SH-SY5Y (cell line): ENCODE data around the gene PPP1R9B.

Experiments
- GATA2 ChIP-seq: IDR thresholded peaks from 2 replicates; pipeline ENCODE4 v1.6.1; 2011; ENCODE audit warnings: mild to moderate bottlenecking, low read depth, low read length
- GATA3 ChIP-seq: IDR thresholded peaks from 2 replicates; pipeline ENCODE4 v1.6.1; 2011; ENCODE audit warnings: low read depth, mild to moderate bottlenecking, low read length, moderate library complexity

DNA sequence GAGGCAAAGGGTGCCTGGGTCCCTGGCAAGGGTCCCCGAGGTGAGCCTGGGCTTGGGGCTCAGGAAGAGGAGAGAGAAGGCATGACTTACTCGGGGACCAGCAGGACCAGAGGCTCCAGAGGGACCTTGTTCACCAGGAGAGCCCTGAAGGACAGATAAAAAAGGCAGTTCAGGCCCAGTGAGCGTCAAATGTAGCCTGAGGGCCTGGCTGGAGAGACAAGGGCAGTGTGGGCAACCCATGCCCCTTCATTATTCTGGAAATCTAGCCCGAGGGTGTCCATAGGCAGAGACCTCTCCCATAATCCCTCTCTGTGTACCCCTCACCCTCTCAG, 36.9 kb upstream of the PPP1R9B start:
- TF ChIP-seq GATA2 (no peak), GATA3 (no peak)
